H9 (cell line): Measurements from ENCODE around the gene GMPS. TPM values are rescaled to one million over a fixed set of nuclear protein-coding genes. Genes with fewer than 3 reads are reported as not detected.

Source experiments
- DNase-seq: peaks from one replicate; pipeline ENCODE4 v3.0.0-alpha.2; 2017
- H2AFZ ChIP-seq: one replicate; pipeline ENCODE4 v1.6.1; 2013; ENCODE audit warnings: mild to moderate bottlenecking, low read length, control low read depth, moderate library complexity
- H2AK5ac ChIP-seq: 2 replicates; pipeline ENCODE4 v1.6.1; 2013; ENCODE audit warnings: low read length, control low read depth, mixed read lengths; ENCODE audit not compliant: insufficient read length
- H2BK120ac ChIP-seq: one replicate; pipeline ENCODE4 v1.6.1; 2013; ENCODE audit warnings: low read depth, mild to moderate bottlenecking, low read length, control low read depth, inconsistent platforms; ENCODE audit not compliant: poor library complexity, severe bottlenecking
- H2BK12ac ChIP-seq: 2 replicates; pipeline ENCODE4 v1.6.1; 2013; ENCODE audit warnings: low read length, control low read depth, mixed read lengths, low read depth; ENCODE audit not compliant: insufficient read length
- H2BK15ac ChIP-seq: 2 replicates; pipeline ENCODE4 v1.6.1; 2013; ENCODE audit warnings: low read depth, low read length, control low read depth
- H2BK20ac ChIP-seq: one replicate; pipeline ENCODE4 v1.6.1; 2013; ENCODE audit warnings: low read depth, mild to moderate bottlenecking, low read length, control low read depth, inconsistent platforms; ENCODE audit not compliant: poor library complexity, severe bottlenecking
- H2BK5ac ChIP-seq: 2 replicates; pipeline ENCODE4 v1.6.1; 2013; ENCODE audit warnings: low read length, control low read depth, mixed read lengths; ENCODE audit not compliant: insufficient read length
- H3K14ac ChIP-seq: 2 replicates; pipeline ENCODE4 v1.6.1; 2013; ENCODE audit warnings: low read length, control low read depth; ENCODE audit not compliant: insufficient read depth
- H3K18ac ChIP-seq: 2 replicates; pipeline ENCODE4 v1.6.1; 2013; ENCODE audit warnings: low read depth, mild to moderate bottlenecking, mixed read lengths, low read length, control low read depth; ENCODE audit not compliant: insufficient read length
- H3K23ac ChIP-seq: 2 replicates; pipeline ENCODE4 v1.6.1; 2013; ENCODE audit warnings: low read length, control low read depth, mixed read lengths, low read depth; ENCODE audit not compliant: insufficient read length
- H3K23me2 ChIP-seq: 2 replicates; pipeline ENCODE4 v1.6.1; 2013; ENCODE audit warnings: low read depth, mild to moderate bottlenecking, mixed read lengths, low read length, control low read depth; ENCODE audit not compliant: insufficient read length, poor library complexity, severe bottlenecking
- H3K27ac ChIP-seq: 2 replicates; pipeline ENCODE4 v1.5.1; 2013; ENCODE audit warnings: low read length, control low read depth, mixed read lengths, low read depth; ENCODE audit not compliant: insufficient read length
- H3K27me3 ChIP-seq: 2 replicates; pipeline ENCODE4 v1.6.1; 2013; ENCODE audit warnings: low read length, control low read depth, inconsistent platforms; ENCODE audit not compliant: insufficient read depth
- H3K4ac ChIP-seq: 2 replicates; pipeline ENCODE4 v1.6.1; 2013; ENCODE audit warnings: low read depth, mild to moderate bottlenecking, control low read depth, inconsistent platforms, low read length, moderate library complexity
- H3K4me1 ChIP-seq: 2 replicates; pipeline ENCODE4 v1.6.1; 2013; ENCODE audit warnings: low read length, control low read depth, inconsistent platforms; ENCODE audit not compliant: insufficient read depth
- H3K4me2 ChIP-seq: 2 replicates; pipeline ENCODE4 v1.6.1; 2013; ENCODE audit warnings: low read length, control low read depth, mixed read lengths; ENCODE audit not compliant: insufficient read length, insufficient read depth
- H3K56ac ChIP-seq: 2 replicates; pipeline ENCODE4 v1.6.1; 2013; ENCODE audit warnings: low read depth, mild to moderate bottlenecking, mixed read lengths, low read length, control low read depth; ENCODE audit not compliant: insufficient read length
- H3K79me1 ChIP-seq: 2 replicates; pipeline ENCODE4 v1.6.1; 2013; ENCODE audit warnings: low read depth, mild to moderate bottlenecking, moderate library complexity, low read length, control low read depth, inconsistent platforms; ENCODE audit not compliant: insufficient read depth, poor library complexity, severe bottlenecking
- H3K79me2 ChIP-seq: 2 replicates; pipeline ENCODE4 v1.6.1; 2013; ENCODE audit warnings: low read length, control low read depth, inconsistent platforms; ENCODE audit not compliant: insufficient read depth
- H3K9ac ChIP-seq: 2 replicates; pipeline ENCODE4 v1.6.1; 2013; ENCODE audit warnings: low read length, control low read depth, mixed read lengths; ENCODE audit not compliant: insufficient read length; ENCODE audit errors: extremely low read depth
- H3K9me3 ChIP-seq: one replicate; pipeline ENCODE4 v1.6.1; 2013; ENCODE audit warnings: low read depth, low read length, inconsistent platforms; ENCODE audit not compliant: control insufficient read depth
- H3T11ph ChIP-seq: one replicate; pipeline ENCODE4 v1.6.1; 2013; ENCODE audit warnings: mild to moderate bottlenecking, low read length, control low read depth, inconsistent platforms
- H4K20me1 ChIP-seq: one replicate; pipeline ENCODE4 v1.6.1; 2013; ENCODE audit not compliant: control insufficient read depth, insufficient read length, insufficient read depth
- H4K5ac ChIP-seq: 2 replicates; pipeline ENCODE4 v1.6.1; 2013; ENCODE audit warnings: low read depth, mild to moderate bottlenecking, mixed read lengths, low read length, control low read depth; ENCODE audit not compliant: insufficient read length
- H4K8ac ChIP-seq: replicated peaks from 2 replicates; pipeline ENCODE4 v1.6.1; 2013; ENCODE audit warnings: low read length, control low read depth, mixed read lengths, low read depth; ENCODE audit not compliant: insufficient read length
- H4K91ac ChIP-seq: 2 replicates; pipeline ENCODE4 v1.6.1; 2013; ENCODE audit warnings: low read depth, mild to moderate bottlenecking, moderate library complexity, mixed read lengths, low read length, control low read depth; ENCODE audit not compliant: insufficient read length
- H3K27ac Mint-ChIP-seq, 3 experiments: 2 replicates in 2 of 3; 3 replicates in 1 of 3; pipeline ENCODE4 v1.8.0; 2020 to 2021; ENCODE audit warnings: mixed read lengths in 3 of 3, mild to moderate bottlenecking in 1 of 3, moderate library complexity in 1 of 3
- H3K27me3 Mint-ChIP-seq: 2 replicates; pipeline ENCODE4 v1.8.0; 2021; ENCODE audit warnings: low read depth, mild to moderate bottlenecking, moderate library complexity, mixed read lengths
- H3K36me3 Mint-ChIP-seq, 3 experiments: 2 replicates in 2 of 3; 3 replicates in 1 of 3; pipeline ENCODE4 v1.8.0; 2020 to 2021; ENCODE audit warnings: low read depth in 3 of 3, mixed read lengths in 3 of 3; ENCODE audit not compliant: insufficient read depth in 1 of 3
- H3K4me1 Mint-ChIP-seq, 2 experiments: 2 replicates each; pipeline ENCODE4 v1.8.0; 2020; ENCODE audit warnings: mixed read lengths in 2 of 2
- H3K4me3 Mint-ChIP-seq, 2 experiments: 2 replicates in 1 of 2; 3 replicates in 1 of 2; pipeline ENCODE4 v1.8.0; 2020 to 2021; ENCODE audit warnings: mild to moderate bottlenecking in 2 of 2, mixed read lengths in 2 of 2, moderate library complexity in 1 of 2
- H3K9me3 Mint-ChIP-seq, 2 experiments: 2 replicates in 1 of 2; 3 replicates in 1 of 2; pipeline ENCODE4 v1.8.0; 2020; ENCODE audit warnings: mild to moderate bottlenecking in 2 of 2, mixed read lengths in 2 of 2, moderate library complexity in 1 of 2
- CTCF ChIP-seq: fragments of 200-600 bp; sonication (generic); conservative IDR thresholded peaks from 3 replicates; pipeline ENCODE4 v1.8.0; 2021; ENCODE audit warnings: antibody characterized with exemption, mild to moderate bottlenecking
- WGBS: extraction: QIAGEN DNeasy Blood & Tissue Kit; methylation state at CpG from one replicate; pipeline ENCODE4 v1.1.7; 2013; ENCODE audit warnings: missing lambda C conversion rate, low lambda C conversion rate, mixed read lengths; ENCODE audit not compliant: insufficient read length; ENCODE audit errors: extremely low coverage; 5-methylcytosine and 5-hydroxymethylcytosine counted together
- total RNA-seq: library from RNA; stranded (reverse); gene quantifications from 2 replicates; pipeline ENCODE4 v1.2.1, GENCODE V29; 2021

Gene GMPS
- total RNA-seq, 1 experiment from 2014 or later = 142 TPM

GRCh38 chr3:155956508-155957411, 86.3 kb downstream of the GMPS start:
- Histone ChIP-seq H2AFZ (no peak overlapping the region), H4K5ac (no peak overlapping the region), H3K23me2 (no peaks in the 10 kb centered on the region), H2BK5ac (no peak overlapping the region), H2BK12ac (no peak overlapping the region), H3K14ac (no peak overlapping the region), H3T11ph (no peak overlapping the region), H3K23ac (no peak overlapping the region), H3K56ac (no peak overlapping the region), H4K8ac (no peak overlapping the region), H3K27me3 (no peaks in the 10 kb centered on the region), H3K79me1 (no peaks in the 10 kb centered on the region), H4K20me1 (no peaks in the 10 kb centered on the region), H3K4me2 (no peak overlapping the region), H3K18ac (no peak overlapping the region), H2BK15ac (no peak overlapping the region), H4K91ac (no peak overlapping the region), H3K4ac (no peak overlapping the region), H2BK20ac (no peak overlapping the region), H3K9me3 (no peaks in the 10 kb centered on the region), H2BK120ac (no peak overlapping the region), H3K27ac (no peak overlapping the region), H3K4me1 (no peaks in the 10 kb centered on the region), H3K79me2 (no peaks in the 10 kb centered on the region), H3K9ac (no peak overlapping the region), H2AK5ac (no peak overlapping the region)
- Mint-ChIP-seq H3K4me1 (peaks cover 6 to 7% of the 10 kb centered on the region in 2 experiments), H3K27ac (no peak overlapping the region), H3K9me3 (peaks cover 9 to 11% of the 10 kb centered on the region in 2 experiments; a peak in 4 of 5 replicates), H3K36me3 (peaks cover 9 to 13% (median 10%) of the 10 kb centered on the region in 3 experiments; a peak in 5 of 7 replicates), H3K4me3 (no peak overlapping the region), H3K27me3 (no peaks in the 10 kb centered on the region; the same call in 1 of the 2 replicates)
- no peak for DNase-seq
- WGBS = no CpG with 5 or more reads among the region's 4 CpGs
- no peak for TF ChIP-seq CTCF
